Erythroblast (primary cell): ENCODE measurements around the gene EGR4.

ENCODE experiments used
- GATA1 ChIP-seq: IDR thresholded peaks from 2 replicates; pipeline ENCODE4 v1.6.1; 2011; ENCODE audit warnings: low read depth, mild to moderate bottlenecking, control low read depth, low read length, moderate library complexity
- POLR2A ChIP-seq: IDR thresholded peaks from 2 replicates; pipeline ENCODE4 v1.6.1; 2011; ENCODE audit warnings: mild to moderate bottlenecking, low read length

GRCh38 chr2:73264332-73264606 is 29.1 kb downstream of the EGR4 start:
- TF ChIP-seq POLR2A (no peak), GATA1 (no peak)
